Parathyroid adenoma (tissue), 2 donors: ENCODE data around the gene SLC2A9.

Experiments
- H2AFZ ChIP-seq: fragments of 300-600 bp; sonication (generic); one replicate; pipeline ENCODE4 v1.7.0; 2017; ENCODE audit warnings: antibody characterized with exemption, mild to moderate bottlenecking
- H3K27ac ChIP-seq: fragments of 300-600 bp; sonication (generic); one replicate; pipeline ENCODE4 v1.7.0; 2017
- H3K27me3 ChIP-seq: fragments of 300-600 bp; sonication (generic); one replicate; pipeline ENCODE4 v1.7.0; 2017; ENCODE audit warnings: low read length; ENCODE audit not compliant: control insufficient read depth, insufficient read depth
- H3K36me3 ChIP-seq: fragments of 300-600 bp; sonication (generic); one replicate; pipeline ENCODE4 v1.7.0; 2017; ENCODE audit warnings: low read length; ENCODE audit not compliant: control insufficient read depth, insufficient read depth
- H3K4me1 ChIP-seq: fragments of 300-600 bp; sonication (generic); one replicate; pipeline ENCODE4 v1.7.0; 2017; ENCODE audit warnings: control low read depth
- H3K4me2 ChIP-seq: fragments of 300-600 bp; sonication (generic); one replicate; pipeline ENCODE4 v1.7.0; 2017; ENCODE audit warnings: low read length
- H3K4me3 ChIP-seq: fragments of 300-600 bp; sonication (generic); one replicate; pipeline ENCODE4 v1.7.0; 2017; ENCODE audit warnings: low read depth, low read length
- H3K79me2 ChIP-seq: fragments of 300-600 bp; sonication (generic); one replicate; pipeline ENCODE4 v1.7.0; 2017; ENCODE audit warnings: control low read depth
- H3K9ac ChIP-seq: fragments of 300-600 bp; sonication (generic); one replicate; pipeline ENCODE4 v1.7.0; 2017; ENCODE audit warnings: mild to moderate bottlenecking
- H3K9me3 ChIP-seq: fragments of 300-600 bp; sonication (generic); one replicate; pipeline ENCODE4 v1.7.0; 2017; ENCODE audit warnings: low read length; ENCODE audit not compliant: control insufficient read depth
- CTCF ChIP-seq: fragments of 300-600 bp; sonication (generic); IDR thresholded peaks from one replicate; pipeline ENCODE4 v1.7.0; 2017; ENCODE audit warnings: antibody characterized with exemption, mild to moderate bottlenecking
- donor health status: primary hyperparathyroidism.

SLC2A9 gene

GRCh38 chr4:9999956-10000561, 21.2 kb downstream of the SLC2A9 start:
- Histone ChIP-seq H3K9ac (no peak overlapping the region), H3K9me3 (no peaks in the 10 kb centered on the region), H3K4me2 (no peak overlapping the region), H3K36me3 (no peaks in the 10 kb centered on the region), H2AFZ (no peak overlapping the region), H3K79me2 (no peaks in the 10 kb centered on the region), H3K4me1 (no peaks in the 10 kb centered on the region), H3K27me3 (no peaks in the 10 kb centered on the region), H3K4me3 (no peak overlapping the region), H3K27ac (no peak overlapping the region)
- TF ChIP-seq CTCF: no peak

GRCh38 chr4:9997886-9998285, 23.4 kb downstream of the SLC2A9 start:
- Histone ChIP-seq H3K27ac (no peak overlapping the region), H2AFZ (no peak overlapping the region), H3K4me2 (no peak overlapping the region), H3K27me3 (no peaks in the 10 kb centered on the region), H3K36me3 (no peaks in the 10 kb centered on the region), H3K4me1 (no peaks in the 10 kb centered on the region), H3K9ac (no peak overlapping the region), H3K79me2 (no peaks in the 10 kb centered on the region), H3K9me3 (no peaks in the 10 kb centered on the region), H3K4me3 (no peak overlapping the region)
- TF ChIP-seq CTCF: no peak

- Histone ChIP-seq H3K79me2 (no peaks in the 10 kb centered on the region), H3K4me1 (no peaks in the 10 kb centered on the region), H3K4me3 (no peak overlapping the region), H3K27ac (no peak overlapping the region), H3K36me3 (no peaks in the 10 kb centered on the region), H2AFZ (no peak overlapping the region), H3K27me3 (no peaks in the 10 kb centered on the region), H3K4me2 (no peak overlapping the region), H3K9ac (no peak overlapping the region), H3K9me3 (no peaks in the 10 kb centered on the region)
- TF ChIP-seq CTCF: no peak
These were observed 24.8 kb downstream of the SLC2A9 start for GRCh38 chr4:9996319-9997110.

- Histone ChIP-seq H3K79me2 (no peaks in the 10 kb centered on the region), H3K4me2 (no peak overlapping the region), H3K9me3 (no peaks in the 10 kb centered on the region), H3K9ac (no peak overlapping the region), H3K4me1 (no peaks in the 10 kb centered on the region), H3K27me3 (no peaks in the 10 kb centered on the region), H2AFZ (no peak overlapping the region), H3K4me3 (no peak overlapping the region), H3K36me3 (no peaks in the 10 kb centered on the region), H3K27ac (no peak overlapping the region)
- no peak for TF ChIP-seq CTCF
These were observed 26.9 kb downstream of the SLC2A9 start for GRCh38 chr4:9994246-9994847.
